Stimulated activated CD4-positive, alpha-beta T cell treated with anti-CD3 and anti-CD28 coated beads, Interleukin-12 subunit alpha, Interleukin-12 subunit beta, amount 100 ng/mL, for 4 hours (primary cell): ENCODE measurements around the gene OTX1.
"Not testable (repeated sequence)": the region's sequence is repeated elsewhere in the genome, so short reads cannot be mapped to it uniquely, and the experiment has no call there.

Source experiments
- DNase-seq: peaks from one replicate; pipeline ENCODE4 v3.0.0-alpha.2; 2020

OTX1 gene

GRCh38 chr2:63059793-63060471, 9.3 kb downstream of the OTX1 start:
- no peak for DNase-seq

GRCh38 chr2:63060472-63060991, 9.9 kb downstream of the OTX1 start:
- no peak for DNase-seq

- DNase-seq, result no peak
Observed at GRCh38 chr2:63064197-63064596, 13.6 kb downstream of the OTX1 start.

- no peak for DNase-seq
Observed at GRCh38 chr2:63064661-63065060, 14.0 kb downstream of the OTX1 start.

- no peak for DNase-seq
Observed at GRCh38 chr2:63066265-63066664, 15.6 kb downstream of the OTX1 start.

GRCh38 chr2:63066838-63067237, 16.2 kb downstream of the OTX1 start:
- DNase-seq, result no peak

GRCh38 chr2:63071664-63072063, 21.0 kb downstream of the OTX1 start:
- no peak for DNase-seq

GRCh38 chr2:63073994-63074393, 23.4 kb downstream of the OTX1 start:
- no peak for DNase-seq

GRCh38 chr2:63074399-63074798, 23.8 kb downstream of the OTX1 start:
- DNase-seq, result not testable (repeated sequence)

- DNase-seq, result no peak
Observed at GRCh38 chr2:63078852-63079606, 28.4 kb downstream of the OTX1 start.

- no peak for DNase-seq
Observed at GRCh38 chr2:63081404-63081803, 30.8 kb downstream of the OTX1 start.

- no peak for DNase-seq
Observed at GRCh38 chr2:63086687-63087086, 36.1 kb downstream of the OTX1 start.

GRCh38 chr2:63092401-63092800, 41.8 kb downstream of the OTX1 start:
- no peak for DNase-seq

- DNase-seq, result no peak
Observed at GRCh38 chr2:63092857-63093256, 42.2 kb downstream of the OTX1 start.

- DNase-seq, result no peak
Observed at GRCh38 chr2:63093502-63093901, 42.9 kb downstream of the OTX1 start.

- no peak for DNase-seq
Observed at GRCh38 chr2:63096491-63096890, 45.9 kb downstream of the OTX1 start.

GRCh38 chr2:63099032-63099431, 48.4 kb downstream of the OTX1 start:
- DNase-seq, result no peak

GRCh38 chr2:63101954-63102353, 51.3 kb downstream of the OTX1 start:
- no peak for DNase-seq

- no peak for DNase-seq
Observed at GRCh38 chr2:63104482-63104881, 53.9 kb downstream of the OTX1 start.
